Chondrocyte (in vitro differentiated cells): ENCODE data around the gene CCNJ. TPM values are rescaled to one million over a fixed set of nuclear protein-coding genes. Genes with fewer than 3 reads are reported as not detected.
A peak's percentile ranks its signal among the peaks of the same experiment; 100 is the strongest.
"Not testable (repeated sequence)": the region's sequence is repeated elsewhere in the genome, so short reads cannot be mapped to it uniquely, and the experiment has no call there.

Source experiments
- DNase-seq: peaks from one replicate; pipeline ENCODE4 v3.0.0; 2021; ENCODE audit warnings: mixed read lengths, low spot score
- H3K27ac Mint-ChIP-seq: one replicate; pipeline ENCODE4 v1.8.0; 2021; ENCODE audit warnings: mild to moderate bottlenecking, moderate library complexity, mixed read lengths; ENCODE audit not compliant: unreplicated experiment
- H3K27me3 Mint-ChIP-seq: 2 replicates; pipeline ENCODE4 v1.8.0; 2021; ENCODE audit warnings: low read depth, mixed read lengths
- H3K36me3 Mint-ChIP-seq: 2 replicates; pipeline ENCODE4 v1.8.0; 2021; ENCODE audit warnings: low read depth, mixed read lengths
- H3K4me1 Mint-ChIP-seq: 2 replicates; pipeline ENCODE4 v1.8.0; 2021; ENCODE audit warnings: low read depth, mild to moderate bottlenecking, mixed read lengths
- H3K4me3 Mint-ChIP-seq: one replicate; pipeline ENCODE4 v1.8.0; 2021; ENCODE audit warnings: mild to moderate bottlenecking, moderate library complexity, mixed read lengths; ENCODE audit not compliant: unreplicated experiment
- H3K9me3 Mint-ChIP-seq: 2 replicates; pipeline ENCODE4 v1.8.0; 2021; ENCODE audit warnings: low read depth, mixed read lengths
- total RNA-seq: library from RNA; stranded (reverse); gene quantifications from 3 replicates; pipeline ENCODE4 v1.2.1, GENCODE V29; 2021
- TF ChIP-seq, protein P1 (sequence below): fragments of 200-600 bp; sonication (generic); IDR thresholded peaks from 2 replicates; pipeline ENCODE4 v1.5.0; 2021; ENCODE audit warnings: antibody characterized with exemption, mild to moderate bottlenecking, moderate library complexity

CCNJ gene
- total RNA-seq, 1 donor from 2014 or later: 7.6 TPM

GRCh38 chr10:96046546-96046945, 3.2 kb downstream of the CCNJ start:
- H3K4me3 Mint-ChIP-seq: no peak overlapping the region
- peaks cover 4% of the 10 kb centered on the region for H3K36me3 Mint-ChIP-seq
- H3K4me1 Mint-ChIP-seq: peaks cover 39% of the 10 kb centered on the region
- H3K9me3 Mint-ChIP-seq: no peaks in the 10 kb centered on the region
- H3K27ac Mint-ChIP-seq: no peak overlapping the region
- DNase-seq: no peak
- TF ChIP-seq, protein P1, sequence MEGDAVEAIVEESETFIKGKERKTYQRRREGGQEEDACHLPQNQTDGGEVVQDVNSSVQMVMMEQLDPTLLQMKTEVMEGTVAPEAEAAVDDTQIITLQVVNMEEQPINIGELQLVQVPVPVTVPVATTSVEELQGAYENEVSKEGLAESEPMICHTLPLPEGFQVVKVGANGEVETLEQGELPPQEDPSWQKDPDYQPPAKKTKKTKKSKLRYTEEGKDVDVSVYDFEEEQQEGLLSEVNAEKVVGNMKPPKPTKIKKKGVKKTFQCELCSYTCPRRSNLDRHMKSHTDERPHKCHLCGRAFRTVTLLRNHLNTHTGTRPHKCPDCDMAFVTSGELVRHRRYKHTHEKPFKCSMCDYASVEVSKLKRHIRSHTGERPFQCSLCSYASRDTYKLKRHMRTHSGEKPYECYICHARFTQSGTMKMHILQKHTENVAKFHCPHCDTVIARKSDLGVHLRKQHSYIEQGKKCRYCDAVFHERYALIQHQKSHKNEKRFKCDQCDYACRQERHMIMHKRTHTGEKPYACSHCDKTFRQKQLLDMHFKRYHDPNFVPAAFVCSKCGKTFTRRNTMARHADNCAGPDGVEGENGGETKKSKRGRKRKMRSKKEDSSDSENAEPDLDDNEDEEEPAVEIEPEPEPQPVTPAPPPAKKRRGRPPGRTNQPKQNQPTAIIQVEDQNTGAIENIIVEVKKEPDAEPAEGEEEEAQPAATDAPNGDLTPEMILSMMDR: no peak
- no peaks in the 10 kb centered on the region for H3K27me3 Mint-ChIP-seq

DNA sequence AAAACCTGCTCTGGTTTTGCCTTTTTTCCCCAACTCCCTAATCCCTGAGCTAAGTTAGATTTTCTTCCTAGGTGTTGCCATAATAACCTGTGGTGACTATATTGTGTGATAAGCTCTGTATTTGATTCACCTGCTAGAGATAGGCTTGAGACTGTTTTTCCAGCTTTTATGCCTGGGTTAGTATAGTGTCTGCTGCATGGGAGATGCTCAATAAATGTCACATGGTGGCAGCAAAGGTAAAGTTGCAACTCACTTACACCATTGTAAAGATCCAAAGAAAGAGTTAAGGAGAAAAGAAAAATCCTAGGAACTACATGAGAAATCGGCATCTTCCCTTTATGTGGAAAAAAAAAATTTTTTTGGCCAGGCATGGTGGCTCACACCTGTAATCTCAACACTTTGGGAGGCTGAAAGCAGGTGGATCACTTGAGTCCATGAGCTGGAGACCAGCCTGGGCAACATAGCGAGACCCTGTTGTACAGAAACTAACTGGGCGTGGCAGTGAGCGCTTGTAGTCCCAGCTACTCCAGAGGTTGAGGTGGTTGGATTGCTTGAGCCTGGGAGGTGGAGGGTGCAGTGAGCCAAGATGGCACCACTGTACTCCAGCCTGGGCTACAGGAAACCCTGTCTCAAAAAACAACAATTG, 3.7 kb downstream of the CCNJ start:
- Mint-ChIP-seq H3K9me3 (no peaks in the 10 kb centered on the region), H3K4me3 (no peak overlapping the region), H3K27ac (no peak overlapping the region), H3K27me3 (no peaks in the 10 kb centered on the region), H3K36me3 (peaks cover 4% of the 10 kb centered on the region), H3K4me1 (peaks cover 44% of the 10 kb centered on the region)
- TF ChIP-seq, protein P1: peak; percentile 41
- no peak for DNase-seq

- not testable (repeated sequence) for H3K27me3 Mint-ChIP-seq, H3K9me3 Mint-ChIP-seq, H3K27ac Mint-ChIP-seq, DNase-seq, H3K36me3 Mint-ChIP-seq, H3K4me3 Mint-ChIP-seq
- peaks cover 43% of the 10 kb centered on the region for H3K4me1 Mint-ChIP-seq
Observed at GRCh38 chr10:96047925-96048324, 4.5 kb downstream of the CCNJ start.

DNA sequence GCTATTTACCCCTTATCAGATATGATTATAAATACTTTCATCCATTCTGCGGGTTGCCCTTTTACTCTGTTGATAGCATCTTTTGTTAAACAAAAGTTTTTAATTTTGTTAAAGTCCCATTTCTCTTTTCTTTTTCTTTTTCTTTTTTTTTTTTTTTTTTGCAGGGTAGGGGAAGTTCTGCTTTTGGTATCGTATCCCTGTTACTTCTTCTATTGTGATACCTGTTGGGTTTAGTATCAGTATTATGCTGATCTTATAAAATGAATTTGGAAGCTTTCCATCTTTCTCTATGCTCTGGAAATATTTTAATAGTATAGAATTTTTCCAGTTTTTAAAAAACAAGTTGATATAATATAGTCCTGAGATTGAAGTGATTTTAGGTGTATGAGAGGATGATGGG, 6.0 kb downstream of the CCNJ start:
- Mint-ChIP-seq H3K27ac (peak overlapping the region; percentile 46), H3K36me3 (peaks cover 8% of the 10 kb centered on the region), H3K4me1 (peaks cover 42% of the 10 kb centered on the region), H3K27me3 (no peaks in the 10 kb centered on the region), H3K9me3 (no peaks in the 10 kb centered on the region), H3K4me3 (no peak overlapping the region)
- no peak for DNase-seq
- TF ChIP-seq, protein P1: no peak

GRCh38 chr10:96053985-96054384, 10.6 kb downstream of the CCNJ start:
- TF ChIP-seq, protein P1: no peak
- no peaks in the 10 kb centered on the region for H3K9me3 Mint-ChIP-seq
- DNase-seq: no peak
- peaks cover 30% of the 10 kb centered on the region for H3K36me3 Mint-ChIP-seq
- H3K4me1 Mint-ChIP-seq: peaks cover 10% of the 10 kb centered on the region
- no peak overlapping the region for H3K27ac Mint-ChIP-seq
- H3K4me3 Mint-ChIP-seq: no peak overlapping the region
- no peaks in the 10 kb centered on the region for H3K27me3 Mint-ChIP-seq

- H3K27ac Mint-ChIP-seq: no peak overlapping the region
- no peaks in the 10 kb centered on the region for H3K27me3 Mint-ChIP-seq
- TF ChIP-seq, protein P1: no peak
- DNase-seq: no peak
- no peaks in the 10 kb centered on the region for H3K9me3 Mint-ChIP-seq
- H3K4me1 Mint-ChIP-seq: peaks cover 6% of the 10 kb centered on the region
- H3K4me3 Mint-ChIP-seq: no peak overlapping the region
- peaks cover 35% of the 10 kb centered on the region for H3K36me3 Mint-ChIP-seq
Observed at GRCh38 chr10:96056787-96057186, 13.4 kb downstream of the CCNJ start.
